ENCODE data around the gene FMN2. TPM values are rescaled to one million over a fixed set of nuclear protein-coding genes. Genes with fewer than 3 reads are reported as not detected.

FMN2 gene
- total RNA-seq, 1 donor from 2014 or later = 150 TPM

GRCh38 chr1:240116831-240117769, 25.4 kb downstream of the FMN2 start:
- Mint-ChIP-seq H3K4me1 (ENCODE audit: low read depth, unreplicated experiment) (peaks cover 10% of the 10 kb centered on the region), H3K9me3 (ENCODE audit: unreplicated experiment) (peaks cover 1% of the 10 kb centered on the region), H3K4me3 (ENCODE audit: unreplicated experiment) (no peak overlapping the region), H3K27me3 (ENCODE audit: unreplicated experiment) (no peaks in the 10 kb centered on the region), H3K27ac (ENCODE audit: unreplicated experiment) (no peak overlapping the region), H3K36me3 (ENCODE audit: unreplicated experiment) (no peaks in the 10 kb centered on the region)
- TF ChIP-seq, protein P1, sequence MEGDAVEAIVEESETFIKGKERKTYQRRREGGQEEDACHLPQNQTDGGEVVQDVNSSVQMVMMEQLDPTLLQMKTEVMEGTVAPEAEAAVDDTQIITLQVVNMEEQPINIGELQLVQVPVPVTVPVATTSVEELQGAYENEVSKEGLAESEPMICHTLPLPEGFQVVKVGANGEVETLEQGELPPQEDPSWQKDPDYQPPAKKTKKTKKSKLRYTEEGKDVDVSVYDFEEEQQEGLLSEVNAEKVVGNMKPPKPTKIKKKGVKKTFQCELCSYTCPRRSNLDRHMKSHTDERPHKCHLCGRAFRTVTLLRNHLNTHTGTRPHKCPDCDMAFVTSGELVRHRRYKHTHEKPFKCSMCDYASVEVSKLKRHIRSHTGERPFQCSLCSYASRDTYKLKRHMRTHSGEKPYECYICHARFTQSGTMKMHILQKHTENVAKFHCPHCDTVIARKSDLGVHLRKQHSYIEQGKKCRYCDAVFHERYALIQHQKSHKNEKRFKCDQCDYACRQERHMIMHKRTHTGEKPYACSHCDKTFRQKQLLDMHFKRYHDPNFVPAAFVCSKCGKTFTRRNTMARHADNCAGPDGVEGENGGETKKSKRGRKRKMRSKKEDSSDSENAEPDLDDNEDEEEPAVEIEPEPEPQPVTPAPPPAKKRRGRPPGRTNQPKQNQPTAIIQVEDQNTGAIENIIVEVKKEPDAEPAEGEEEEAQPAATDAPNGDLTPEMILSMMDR (IDR thresholded peaks at IDR 0.05; ENCODE audit: partially characterized antibody, unreplicated experiment) = no peak
- DNase-seq = no peak

DNA sequence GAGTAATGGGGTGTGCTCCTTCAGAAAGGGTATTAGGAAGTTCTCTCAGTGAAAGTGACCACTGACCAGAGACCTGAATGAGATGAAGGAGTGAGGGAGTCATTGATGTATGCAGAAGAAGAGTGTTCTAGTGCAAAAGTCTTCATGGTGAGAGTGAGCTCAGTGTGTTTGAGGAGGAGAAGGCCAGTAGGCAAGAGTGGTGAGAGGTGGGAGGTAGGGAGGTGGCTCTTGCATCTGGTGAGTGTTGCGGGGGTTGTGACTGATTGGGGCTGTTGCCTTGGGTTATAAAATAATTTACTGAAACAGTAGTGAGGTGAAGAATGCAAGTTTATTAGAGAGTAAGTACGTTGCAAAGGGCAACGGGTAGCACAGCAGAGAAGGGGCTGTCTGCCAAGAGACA, 26.2 kb downstream of the FMN2 start:
- H3K4me3 Mint-ChIP-seq (ENCODE audit: unreplicated experiment) = no peak overlapping the region
- no peak overlapping the region for H3K27ac Mint-ChIP-seq (ENCODE audit: unreplicated experiment)
- no peaks in the 10 kb centered on the region for H3K36me3 Mint-ChIP-seq (ENCODE audit: unreplicated experiment)

DNA sequence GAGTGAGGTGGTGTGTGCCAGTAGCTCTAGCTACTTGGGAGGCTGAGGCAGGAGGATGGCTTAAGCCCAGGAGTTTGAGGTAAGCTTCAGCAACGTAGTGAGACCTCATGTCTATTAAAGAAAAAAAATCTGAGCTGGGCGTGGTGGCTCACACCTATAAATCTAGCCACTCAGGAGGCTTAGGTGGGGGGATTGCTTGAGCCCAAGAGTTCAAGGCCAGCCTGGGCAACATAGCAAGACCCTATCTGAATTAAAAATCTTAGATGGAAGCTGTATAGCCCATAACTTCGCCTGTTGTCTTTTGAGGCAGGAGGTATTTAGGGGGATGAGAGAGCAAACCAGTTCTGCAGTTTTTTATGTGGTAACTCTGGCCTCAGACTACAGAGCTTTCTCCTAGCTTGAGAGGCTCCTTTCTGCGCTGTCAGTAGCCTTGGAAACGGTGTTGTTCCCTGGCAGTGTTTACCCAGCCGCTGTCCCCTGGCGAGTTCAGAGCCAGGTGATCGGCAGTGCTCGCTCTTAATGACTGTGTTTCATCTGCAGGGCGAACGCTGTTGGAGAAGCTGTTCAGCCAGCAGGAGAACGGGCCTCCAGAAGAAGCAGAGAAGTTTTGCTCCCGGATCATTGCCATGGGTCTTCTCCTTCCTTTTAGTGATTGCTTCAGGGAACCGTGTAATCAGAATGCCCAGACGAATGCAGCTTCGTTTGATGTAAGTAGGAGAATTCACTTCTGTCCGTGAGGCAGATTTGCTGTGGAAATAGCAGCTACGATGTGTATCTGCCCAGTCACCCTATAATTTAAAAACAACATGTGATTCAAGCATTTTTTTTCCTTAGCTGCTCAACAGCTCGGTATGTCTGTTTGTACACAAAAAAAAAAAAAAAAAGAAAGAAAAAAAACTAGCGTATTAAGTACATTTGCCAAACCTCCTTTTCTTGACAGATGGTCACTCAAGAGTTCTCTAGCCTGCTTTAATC, 31.2 kb downstream of the FMN2 start:
- H3K9me3 Mint-ChIP-seq (ENCODE audit: unreplicated experiment) = peaks cover 5% of the 10 kb centered on the region
- H3K27ac Mint-ChIP-seq (ENCODE audit: unreplicated experiment) = no peak overlapping the region
- H3K36me3 Mint-ChIP-seq (ENCODE audit: unreplicated experiment) = peaks cover 4% of the 10 kb centered on the region
- DNase-seq = no peak
- peaks cover 2% of the 10 kb centered on the region for H3K27me3 Mint-ChIP-seq (ENCODE audit: unreplicated experiment)
- H3K4me3 Mint-ChIP-seq (ENCODE audit: unreplicated experiment) = no peak overlapping the region
- peaks cover 10% of the 10 kb centered on the region for H3K4me1 Mint-ChIP-seq (ENCODE audit: low read depth, unreplicated experiment)
- TF ChIP-seq, protein P1 (IDR thresholded peaks at IDR 0.05; ENCODE audit: partially characterized antibody, unreplicated experiment) = no peak

More for the DNA sequence above, 26.2 kb downstream of the FMN2 start:
- no peak for DNase-seq
- peaks cover 6% of the 10 kb centered on the region for H3K4me1 Mint-ChIP-seq (ENCODE audit: low read depth, unreplicated experiment)
- TF ChIP-seq, protein P1 (IDR thresholded peaks at IDR 0.05; ENCODE audit: partially characterized antibody, unreplicated experiment) = no peak
- H3K27me3 Mint-ChIP-seq (ENCODE audit: unreplicated experiment) = no peaks in the 10 kb centered on the region
- no peaks in the 10 kb centered on the region for H3K9me3 Mint-ChIP-seq (ENCODE audit: unreplicated experiment)

GRCh38 chr1:240126821-240127220, 35.1 kb downstream of the FMN2 start:
- Mint-ChIP-seq H3K27me3 (ENCODE audit: unreplicated experiment) (peaks cover 2% of the 10 kb centered on the region), H3K4me1 (ENCODE audit: low read depth, unreplicated experiment) (peaks cover 10% of the 10 kb centered on the region), H3K4me3 (ENCODE audit: unreplicated experiment) (no peak overlapping the region), H3K36me3 (ENCODE audit: unreplicated experiment) (peaks cover 4% of the 10 kb centered on the region), H3K27ac (ENCODE audit: unreplicated experiment) (no peak overlapping the region), H3K9me3 (ENCODE audit: unreplicated experiment) (peaks cover 5% of the 10 kb centered on the region)
- TF ChIP-seq, protein P1 (IDR thresholded peaks at IDR 0.05; ENCODE audit: partially characterized antibody, unreplicated experiment) = no peak
- no peak for DNase-seq
